Measurements from ENCODE around the gene HCST. TPM values are rescaled to one million over a fixed set of nuclear protein-coding genes. Genes with fewer than 3 reads are reported as not detected.

HCST gene
- total RNA-seq, 1 donor from 2014 or later: 2.3 TPM

DNA sequence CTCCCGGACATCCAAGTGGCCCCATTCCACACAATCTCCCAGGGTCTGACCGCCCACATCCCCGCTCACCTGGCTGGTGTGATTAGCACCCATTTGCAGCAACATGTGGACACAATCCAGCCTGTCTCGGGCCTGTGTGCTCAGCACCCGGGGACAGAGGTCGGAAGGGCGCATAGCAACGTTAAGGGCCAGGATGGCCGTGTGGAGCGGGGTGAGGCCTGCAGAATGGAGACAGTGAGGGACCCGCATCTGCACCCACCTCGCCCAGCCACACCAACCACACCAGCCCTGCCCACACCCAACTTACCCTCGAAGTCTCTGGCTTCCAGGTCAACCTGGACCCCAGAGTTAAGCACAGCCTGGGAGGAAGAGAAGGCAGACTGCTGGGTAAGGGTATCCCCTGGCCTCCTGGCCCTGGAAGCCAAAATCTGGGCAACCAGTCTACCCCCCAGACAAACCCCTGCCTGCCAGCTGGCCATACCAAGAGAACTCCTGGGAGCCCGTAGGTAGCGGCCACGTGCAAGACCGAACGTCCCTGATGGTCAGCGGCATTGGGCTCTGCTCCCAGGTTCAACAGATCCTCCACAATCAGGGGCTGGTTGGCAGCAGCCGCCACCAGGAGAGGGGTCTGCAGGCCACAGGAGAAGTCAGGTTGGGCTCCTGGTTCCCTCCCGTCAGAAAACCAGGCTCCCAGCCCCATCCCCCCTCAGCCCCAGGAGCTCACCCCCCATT lies 6.3 kb upstream of the HCST start:
- H3K27me3 ChIP-seq (ENCODE audit: low read depth): no peaks in the 10 kb centered on the region
- intact Hi-C loops (cut with micrococcal nuclease): no loop called here
- TF ChIP-seq, protein P1, sequence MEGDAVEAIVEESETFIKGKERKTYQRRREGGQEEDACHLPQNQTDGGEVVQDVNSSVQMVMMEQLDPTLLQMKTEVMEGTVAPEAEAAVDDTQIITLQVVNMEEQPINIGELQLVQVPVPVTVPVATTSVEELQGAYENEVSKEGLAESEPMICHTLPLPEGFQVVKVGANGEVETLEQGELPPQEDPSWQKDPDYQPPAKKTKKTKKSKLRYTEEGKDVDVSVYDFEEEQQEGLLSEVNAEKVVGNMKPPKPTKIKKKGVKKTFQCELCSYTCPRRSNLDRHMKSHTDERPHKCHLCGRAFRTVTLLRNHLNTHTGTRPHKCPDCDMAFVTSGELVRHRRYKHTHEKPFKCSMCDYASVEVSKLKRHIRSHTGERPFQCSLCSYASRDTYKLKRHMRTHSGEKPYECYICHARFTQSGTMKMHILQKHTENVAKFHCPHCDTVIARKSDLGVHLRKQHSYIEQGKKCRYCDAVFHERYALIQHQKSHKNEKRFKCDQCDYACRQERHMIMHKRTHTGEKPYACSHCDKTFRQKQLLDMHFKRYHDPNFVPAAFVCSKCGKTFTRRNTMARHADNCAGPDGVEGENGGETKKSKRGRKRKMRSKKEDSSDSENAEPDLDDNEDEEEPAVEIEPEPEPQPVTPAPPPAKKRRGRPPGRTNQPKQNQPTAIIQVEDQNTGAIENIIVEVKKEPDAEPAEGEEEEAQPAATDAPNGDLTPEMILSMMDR (IDR thresholded peaks at IDR 0.05; ENCODE audit: borderline replicate concordance): no peak
- H3K4me1 ChIP-seq: peaks cover 33% of the 10 kb centered on the region
- no peak for DNase-seq
- H3K27ac ChIP-seq (replicated peaks): no peak overlapping the region
- H3K4me3 ChIP-seq: no peak overlapping the region
- H3K9me3 ChIP-seq (replicated peaks): no peaks in the 10 kb centered on the region
- H3K36me3 ChIP-seq: peaks cover 49% of the 10 kb centered on the region

DNA sequence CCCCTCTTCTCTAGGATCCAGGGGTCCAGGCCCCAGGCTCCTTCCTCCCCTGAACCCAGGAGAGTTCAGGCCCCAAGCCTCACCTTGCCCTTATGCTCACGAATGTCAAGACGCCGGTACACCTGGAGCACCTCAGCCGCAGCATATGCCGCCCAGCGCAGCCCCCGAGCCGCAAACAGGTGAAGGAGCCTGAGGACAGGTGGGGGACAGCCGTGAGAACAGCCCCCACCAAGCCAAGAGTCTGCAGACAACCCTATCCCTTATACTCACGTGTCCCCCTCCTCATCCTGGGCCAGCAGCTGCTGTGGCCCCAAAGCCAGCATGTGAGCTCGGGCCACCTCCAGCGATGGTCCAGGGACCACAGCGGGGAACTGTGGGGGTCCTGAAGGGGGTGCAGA lies 5.7 kb upstream of the HCST start:
- Histone ChIP-seq H3K9me3 (replicated peaks) (no peaks in the 10 kb centered on the region), H3K4me1 (peaks cover 33% of the 10 kb centered on the region), H3K27ac (replicated peaks) (no peak overlapping the region), H3K36me3 (peaks cover 49% of the 10 kb centered on the region), H3K4me3 (no peak overlapping the region), H3K27me3 (ENCODE audit: low read depth) (no peaks in the 10 kb centered on the region)
- TF ChIP-seq, protein P1 (IDR thresholded peaks at IDR 0.05; ENCODE audit: borderline replicate concordance): no peak
- intact Hi-C loops (cut with micrococcal nuclease): no loop called here
- DNase-seq: no peak

DNA sequence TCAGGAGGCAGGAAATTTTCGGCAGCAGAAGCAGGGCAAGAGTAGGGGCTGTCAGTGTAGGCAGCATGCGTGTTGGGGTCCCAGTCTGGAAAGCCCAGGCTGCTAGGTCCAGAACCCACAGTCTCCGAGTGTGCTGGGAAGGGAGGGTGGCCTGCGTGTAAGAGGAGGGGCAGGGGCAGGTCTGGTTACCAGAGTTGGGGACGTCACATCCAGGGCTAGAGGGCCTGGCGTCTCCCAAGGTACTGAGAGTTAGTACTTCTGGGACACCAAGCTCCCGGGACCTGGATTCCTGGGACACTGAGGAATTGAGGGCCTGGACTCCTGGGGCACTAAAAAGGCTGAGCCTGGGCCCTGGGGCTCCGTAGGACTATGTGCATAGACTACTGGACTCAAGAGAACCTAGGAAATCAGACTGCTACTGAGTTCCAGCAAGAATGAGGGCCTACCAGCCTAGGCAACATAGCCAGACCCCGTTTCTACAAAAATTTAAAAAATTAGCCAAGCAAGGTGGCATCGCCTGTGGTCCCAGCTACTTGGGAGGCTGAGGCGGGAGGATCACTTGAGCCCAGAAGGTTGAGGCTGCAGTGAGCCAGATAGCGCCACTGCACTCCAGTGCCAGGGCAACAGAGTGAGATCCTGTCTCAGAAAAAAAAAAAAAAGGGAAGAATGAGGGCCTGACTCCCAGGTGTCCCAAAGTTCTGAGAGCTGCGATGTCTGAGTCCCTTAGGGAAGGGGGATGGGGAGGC lies 4.5 kb upstream of the HCST start:
- H3K4me3 ChIP-seq: peak overlapping the region; percentile 86
- H3K36me3 ChIP-seq: peaks cover 38% of the 10 kb centered on the region
- H3K27ac ChIP-seq (replicated peaks): peak overlapping the region; percentile 77
- TF ChIP-seq, protein P1 (IDR thresholded peaks at IDR 0.05; ENCODE audit: borderline replicate concordance): no peak
- intact Hi-C loops (cut with micrococcal nuclease): no loop called here
- DNase-seq: no peak
- no peaks in the 10 kb centered on the region for H3K9me3 ChIP-seq (replicated peaks)
- H3K4me1 ChIP-seq: peaks cover 33% of the 10 kb centered on the region
- no peaks in the 10 kb centered on the region for H3K27me3 ChIP-seq (ENCODE audit: low read depth)

DNA sequence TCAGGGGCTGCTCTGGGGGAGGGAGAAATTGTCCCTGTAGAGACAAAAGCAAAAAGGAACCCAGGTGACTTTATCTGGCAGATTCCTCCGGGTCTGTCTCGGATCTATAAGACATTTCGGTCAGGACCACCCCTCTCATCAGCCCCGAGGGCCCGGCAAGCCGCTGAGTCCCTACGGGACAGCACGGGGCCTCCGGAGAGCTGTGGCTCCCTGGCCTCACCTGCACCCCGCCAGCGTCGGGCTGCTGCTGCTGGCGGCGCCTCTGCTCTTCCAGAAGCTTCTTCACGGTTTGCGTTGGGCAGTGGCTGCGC lies 3.9 kb upstream of the HCST start:
- intact Hi-C loops (cut with micrococcal nuclease): no loop called here
- no peak for DNase-seq
- Histone ChIP-seq H3K36me3 (peaks cover 33% of the 10 kb centered on the region), H3K4me3 (peak overlapping the region; percentile 86), H3K4me1 (peaks cover 33% of the 10 kb centered on the region), H3K27ac (replicated peaks) (peak overlapping the region; percentile 77), H3K27me3 (ENCODE audit: low read depth) (no peaks in the 10 kb centered on the region), H3K9me3 (replicated peaks) (no peaks in the 10 kb centered on the region)
- TF ChIP-seq, protein P1 (IDR thresholded peaks at IDR 0.05; ENCODE audit: borderline replicate concordance): no peak

DNA sequence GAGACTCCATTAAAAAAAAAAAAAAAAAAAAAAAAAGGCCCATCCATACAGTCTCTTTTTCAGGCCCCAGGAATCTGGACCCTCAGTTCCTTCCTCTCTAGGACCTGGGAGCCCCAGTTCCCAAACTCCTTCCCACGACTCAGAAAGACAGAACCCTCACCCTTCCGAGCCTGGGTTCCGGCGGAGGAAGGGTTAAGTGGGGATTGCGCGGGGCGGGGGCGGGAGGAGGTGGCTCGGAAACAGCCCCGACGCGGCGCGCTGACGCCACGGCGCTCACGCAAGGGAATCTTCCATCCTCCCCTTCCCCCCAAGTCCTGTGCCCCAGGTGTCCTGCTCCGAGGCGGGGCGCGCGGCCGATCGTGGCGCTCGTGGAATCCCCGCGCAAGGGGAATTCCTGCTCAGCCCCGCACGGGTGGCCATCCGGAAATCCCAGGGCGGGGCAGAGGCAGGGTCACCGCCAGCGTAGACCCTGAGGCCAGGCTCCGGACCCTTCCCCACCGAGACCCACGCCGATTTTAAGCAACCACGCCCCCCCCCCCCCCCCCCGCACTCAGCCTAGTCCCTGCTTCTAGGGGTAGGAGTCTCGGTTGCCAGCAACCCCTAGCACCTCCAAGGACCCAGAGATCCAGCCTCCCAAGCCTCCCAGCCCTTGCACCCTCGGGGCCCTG lies 2.6 kb upstream of the HCST start:
- no peaks in the 10 kb centered on the region for H3K9me3 ChIP-seq (replicated peaks)
- H3K36me3 ChIP-seq: peaks cover 21% of the 10 kb centered on the region
- peak overlapping the region; percentile 77 for H3K27ac ChIP-seq (replicated peaks)
- DNase-seq: peak; percentile 82
- no peaks in the 10 kb centered on the region for H3K27me3 ChIP-seq (ENCODE audit: low read depth)
- H3K4me1 ChIP-seq: peaks cover 33% of the 10 kb centered on the region
- intact Hi-C loops (cut with micrococcal nuclease): no loop called here
- TF ChIP-seq, protein P1 (IDR thresholded peaks at IDR 0.05; ENCODE audit: borderline replicate concordance): no peak
- peak overlapping the region; percentile 86 for H3K4me3 ChIP-seq
